Central memory CD4-positive, alpha-beta T cell (primary cell): ENCODE results near the gene EEF2KMT.
A peak's percentile ranks its signal among the peaks of the same experiment; 100 is the strongest.
"Not testable (repeated sequence)": the region's sequence is repeated elsewhere in the genome, so short reads cannot be mapped to it uniquely, and the experiment has no call there.

Source experiments
- DNase-seq: peaks from one replicate; pipeline ENCODE4 v3.0.0; 2022

Gene EEF2KMT

GRCh38 chr16:5095145-5095830 lies 2.3 kb downstream of the EEF2KMT start:
- DNase-seq: not testable (repeated sequence)

- not testable (repeated sequence) for DNase-seq
Observed at GRCh38 chr16:5093746-5094145, 3.8 kb downstream of the EEF2KMT start.

GRCh38 chr16:5093081-5093480 lies 4.5 kb downstream of the EEF2KMT start:
- DNase-seq: not testable (repeated sequence)

- DNase-seq: not testable (repeated sequence)
Observed at GRCh38 chr16:5090592-5090991, 7.0 kb downstream of the EEF2KMT start.

GRCh38 chr16:5089911-5090555 lies 7.6 kb downstream of the EEF2KMT start:
- not testable (repeated sequence) for DNase-seq

- not testable (repeated sequence) for DNase-seq
Observed at GRCh38 chr16:5088936-5089335, 8.7 kb downstream of the EEF2KMT start.

- not testable (repeated sequence) for DNase-seq
Observed at GRCh38 chr16:5088086-5088790, 9.4 kb downstream of the EEF2KMT start.

GRCh38 chr16:5085716-5086115 lies 11.9 kb downstream of the EEF2KMT start:
- DNase-seq: not testable (repeated sequence)

GRCh38 chr16:5084802-5085201 lies 12.8 kb downstream of the EEF2KMT start:
- peak; percentile 44 for DNase-seq

- not testable (repeated sequence) for DNase-seq
Observed at GRCh38 chr16:5084099-5084731, 13.4 kb downstream of the EEF2KMT start.

- not testable (repeated sequence) for DNase-seq
Observed at GRCh38 chr16:5083646-5084045, 13.9 kb downstream of the EEF2KMT start.

- not testable (repeated sequence) for DNase-seq
Observed at GRCh38 chr16:5080996-5081395, 16.6 kb downstream of the EEF2KMT start.

GRCh38 chr16:5080461-5080860 lies 17.1 kb downstream of the EEF2KMT start:
- DNase-seq: not testable (repeated sequence)

- no peak for DNase-seq
Observed at GRCh38 chr16:5078626-5079025, 19.0 kb downstream of the EEF2KMT start.

- no peak for DNase-seq
Observed at GRCh38 chr16:5077304-5077703, 20.3 kb downstream of the EEF2KMT start.

- DNase-seq: no peak
Observed at GRCh38 chr16:5075637-5076036, 22.0 kb downstream of the EEF2KMT start.

- DNase-seq: not testable (repeated sequence)
Observed at GRCh38 chr16:5073771-5074170, 23.8 kb downstream of the EEF2KMT start.

- no peak for DNase-seq
Observed at GRCh38 chr16:5073279-5073629, 24.3 kb downstream of the EEF2KMT start.

GRCh38 chr16:5072334-5073278 lies 25.0 kb downstream of the EEF2KMT start:
- no peak for DNase-seq

- peak; percentile 85 for DNase-seq
Observed at GRCh38 chr16:5071681-5072333, 25.8 kb downstream of the EEF2KMT start, which contains the start of gene ALG1. Gene ALG1, plus strand, starts transcription at chr16:5071843. Its CDS starts 7 bp downstream, at chr16:5071850.

- peak; percentile 7 for DNase-seq
Observed at GRCh38 chr16:5071341-5071680, 26.3 kb downstream of the EEF2KMT start.
